ENCODE data around the gene RNF2. TPM values are rescaled to one million over a fixed set of nuclear protein-coding genes. Genes with fewer than 3 reads are reported as not detected.
A peak's percentile ranks its signal among the peaks of the same experiment; 100 is the strongest.

The RNF2 gene
- total and polyA plus RNA-seq, 8 donors = 15.8 to 46.2 (median 39.0) TPM

GRCh38 chr1:185014941-185015340, 30.4 kb upstream of the RNF2 start:
- H3K4me1 ChIP-seq = peaks cover 0 to 7% of the 10 kb centered on the region in 2 donors
- H3K36me3 ChIP-seq = no peaks in the 10 kb centered on the region
- no peaks in the 10 kb centered on the region for H3K9me3 ChIP-seq
- ATAC-seq (no peak), DNase-seq (no peak)
- TF ChIP-seq, protein P1, sequence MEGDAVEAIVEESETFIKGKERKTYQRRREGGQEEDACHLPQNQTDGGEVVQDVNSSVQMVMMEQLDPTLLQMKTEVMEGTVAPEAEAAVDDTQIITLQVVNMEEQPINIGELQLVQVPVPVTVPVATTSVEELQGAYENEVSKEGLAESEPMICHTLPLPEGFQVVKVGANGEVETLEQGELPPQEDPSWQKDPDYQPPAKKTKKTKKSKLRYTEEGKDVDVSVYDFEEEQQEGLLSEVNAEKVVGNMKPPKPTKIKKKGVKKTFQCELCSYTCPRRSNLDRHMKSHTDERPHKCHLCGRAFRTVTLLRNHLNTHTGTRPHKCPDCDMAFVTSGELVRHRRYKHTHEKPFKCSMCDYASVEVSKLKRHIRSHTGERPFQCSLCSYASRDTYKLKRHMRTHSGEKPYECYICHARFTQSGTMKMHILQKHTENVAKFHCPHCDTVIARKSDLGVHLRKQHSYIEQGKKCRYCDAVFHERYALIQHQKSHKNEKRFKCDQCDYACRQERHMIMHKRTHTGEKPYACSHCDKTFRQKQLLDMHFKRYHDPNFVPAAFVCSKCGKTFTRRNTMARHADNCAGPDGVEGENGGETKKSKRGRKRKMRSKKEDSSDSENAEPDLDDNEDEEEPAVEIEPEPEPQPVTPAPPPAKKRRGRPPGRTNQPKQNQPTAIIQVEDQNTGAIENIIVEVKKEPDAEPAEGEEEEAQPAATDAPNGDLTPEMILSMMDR (IDR thresholded peaks at IDR 0.05) = no peak
- no peak overlapping the region for H3K27ac ChIP-seq
- no peaks in the 10 kb centered on the region for H3K27me3 ChIP-seq
- intact Hi-C loops (cut with DNase I) = no loop called here
- H3K4me3 ChIP-seq = no peak overlapping the region

GRCh38 chr1:185015631-185016030, 29.7 kb upstream of the RNF2 start:
- ATAC-seq (no peak), DNase-seq (no peak)
- intact Hi-C loops (cut with DNase I) = no loop called here
- H3K9me3 ChIP-seq = no peaks in the 10 kb centered on the region
- H3K4me3 ChIP-seq = no peak overlapping the region
- peaks cover 0 to 7% of the 10 kb centered on the region in 2 donors for H3K4me1 ChIP-seq
- no peak overlapping the region for H3K27ac ChIP-seq
- H3K27me3 ChIP-seq = no peaks in the 10 kb centered on the region
- no peaks in the 10 kb centered on the region for H3K36me3 ChIP-seq
- TF ChIP-seq, protein P1 (IDR thresholded peaks at IDR 0.05) = no peak

- no peaks in the 10 kb centered on the region for H3K36me3 ChIP-seq
- H3K9me3 ChIP-seq = no peaks in the 10 kb centered on the region
- H3K4me1 ChIP-seq = peaks cover 0 to 7% of the 10 kb centered on the region in 2 donors
- TF ChIP-seq, protein P1 (IDR thresholded peaks at IDR 0.05) = no peak
- intact Hi-C loops (cut with DNase I) = no loop called here
- no peak overlapping the region for H3K27ac ChIP-seq
- no peak overlapping the region for H3K4me3 ChIP-seq
- ATAC-seq (no peak), DNase-seq (no peak)
- no peaks in the 10 kb centered on the region for H3K27me3 ChIP-seq
Observed at GRCh38 chr1:185016880-185017279, 28.5 kb upstream of the RNF2 start.

DNA sequence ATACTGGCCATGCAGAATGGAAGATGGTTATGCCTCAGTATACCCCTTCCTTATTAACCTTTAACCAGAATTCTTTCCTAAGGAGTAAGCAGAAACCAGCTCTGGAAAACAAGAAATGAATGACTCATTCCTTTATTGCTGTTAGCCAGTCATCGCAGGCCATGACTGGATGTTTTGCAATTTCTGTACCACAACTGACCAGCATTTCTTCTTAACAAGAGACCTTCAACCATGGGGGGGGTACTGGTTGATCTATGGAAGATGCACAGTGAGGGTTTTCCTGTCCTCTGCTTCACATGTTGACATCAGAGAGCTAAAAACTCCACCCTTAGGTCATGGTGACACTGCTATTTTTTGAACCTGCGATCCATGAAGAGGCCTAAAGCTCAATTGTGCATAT, 28.0 kb upstream of the RNF2 start:
- DNase-seq (no peak), ATAC-seq (peak; percentile 61)
- intact Hi-C loops (cut with DNase I) = no loop called here

DNA sequence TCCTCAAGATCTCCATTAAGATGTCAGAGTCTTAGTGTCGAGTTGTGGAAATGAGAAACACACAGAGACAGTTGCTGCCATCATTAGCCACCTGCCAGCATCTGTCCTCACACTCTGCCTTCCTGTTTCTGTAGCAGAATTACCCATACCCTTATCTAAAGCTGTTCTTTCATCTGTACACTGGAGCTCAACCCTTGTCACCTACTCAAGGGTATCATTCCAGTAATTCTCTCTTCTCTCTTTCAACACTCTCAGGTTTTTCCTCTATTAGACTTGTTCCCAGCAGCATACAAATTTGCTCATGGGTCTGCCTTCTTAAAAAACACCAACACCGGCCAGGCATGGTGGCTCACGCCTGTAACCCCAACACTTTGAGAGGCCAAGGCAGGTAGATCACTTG, 27.4 kb upstream of the RNF2 start:
- Histone ChIP-seq H3K27me3 (no peaks in the 10 kb centered on the region), H3K27ac (no peak overlapping the region), H3K9me3 (no peaks in the 10 kb centered on the region), H3K4me3 (no peak overlapping the region), H3K4me1 (peaks cover 0 to 7% of the 10 kb centered on the region in 2 donors), H3K36me3 (no peaks in the 10 kb centered on the region)
- intact Hi-C loops (cut with DNase I) = no loop called here
- TF ChIP-seq, protein P1 (IDR thresholded peaks at IDR 0.05) = no peak
- ATAC-seq (no peak), DNase-seq (no peak)

More for the DNA sequence above, 28.0 kb upstream of the RNF2 start:
- no peaks in the 10 kb centered on the region for H3K36me3 ChIP-seq
- H3K4me1 ChIP-seq = peaks cover 0 to 7% of the 10 kb centered on the region in 2 donors
- TF ChIP-seq, protein P1 (IDR thresholded peaks at IDR 0.05) = no peak
- no peaks in the 10 kb centered on the region for H3K27me3 ChIP-seq
- no peak overlapping the region for H3K4me3 ChIP-seq
- H3K9me3 ChIP-seq = no peaks in the 10 kb centered on the region
- H3K27ac ChIP-seq = no peak overlapping the region
